ENCODE data around the gene FNIP2. TPM values are rescaled to one million over a fixed set of nuclear protein-coding genes. Genes with fewer than 3 reads are reported as not detected.

The FNIP2 gene
- total RNA-seq, 120 experiments from 2014 or later, result 38.5 to 72.7 (median 57.8) TPM

Other genes starting within 250 kb of the FNIP2 start
- gene RXFP1, start 247.1 kb upstream of the FNIP2 start, total RNA-seq, result 10 to 100 TPM in 112 of 120 experiments, 1 to 10 TPM in 8; 4.2 to 39.2 (median 22.2) TPM
- 1 to 10 TPM; 1.2 to 6.3 (median 3.3) TPM for gene C4orf46, start 97.1 kb upstream of the FNIP2 start, total RNA-seq
- gene ETFDH, start 96.7 kb upstream of the FNIP2 start, total RNA-seq, result 10 to 100 TPM; 22.9 to 50.5 (median 35.3) TPM
- gene PPID, start 45.6 kb upstream of the FNIP2 start, total RNA-seq, result 10 to 100 TPM; 18.4 to 71.3 (median 35.6) TPM